ACHN (cell line): ENCODE data around the gene OXSM.

Experiments used
- DNase-seq: peaks from one replicate; pipeline ENCODE4 v3.0.0-alpha.2; 2015
- in situ Hi-C: cut with HindIII; loops from 2 replicates; pipeline ENCODE4 v1.10.0; 2017; ENCODE audit warnings: low sequenced_read_pairs, low pct_ligation_motif_present, low pct_unique_long_range_greater_than_20kb

The OXSM gene

GRCh38 chr3:25789209-25789595, 688 bp upstream of the OXSM start:
- in situ Hi-C loops, result no loop called here
- DNase-seq, result no peak

GRCh38 chr3:25801786-25802185, 11.9 kb downstream of the OXSM start:
- in situ Hi-C loops, result no loop called here
- DNase-seq, result no peak

GRCh38 chr3:25803833-25804232, 13.9 kb downstream of the OXSM start:
- DNase-seq, result no peak
- in situ Hi-C loops, result no loop called here

- no peak for DNase-seq
- in situ Hi-C loops, result no loop called here
These were observed 14.8 kb downstream of the OXSM start for GRCh38 chr3:25804676-25805075.

GRCh38 chr3:25812644-25813043, 22.8 kb downstream of the OXSM start:
- no peak for DNase-seq
- in situ Hi-C loops, result no loop called here

GRCh38 chr3:25817107-25817506, 27.2 kb downstream of the OXSM start:
- in situ Hi-C loops, result no loop called here

GRCh38 chr3:25817638-25818037, 27.7 kb downstream of the OXSM start:
- in situ Hi-C loops, result no loop called here
- DNase-seq, result no peak

More at GRCh38 chr3:25817107-25817506, 27.2 kb downstream of the OXSM start:
- no peak for DNase-seq

- in situ Hi-C loops, result no loop called here
- no peak for DNase-seq
These were observed 28.4 kb downstream of the OXSM start for GRCh38 chr3:25818335-25818734.

GRCh38 chr3:25820366-25820765, 30.5 kb downstream of the OXSM start:
- in situ Hi-C loops, result no loop called here
- DNase-seq, result peak; percentile 70

- in situ Hi-C loops, result no loop called here
- DNase-seq, result peak; percentile 1
These were observed 31.1 kb downstream of the OXSM start for GRCh38 chr3:25820816-25821486.

GRCh38 chr3:25821746-25822573, 32.1 kb downstream of the OXSM start:
- no peak for DNase-seq
- in situ Hi-C loops, result no loop called here

GRCh38 chr3:25823314-25823713, 33.4 kb downstream of the OXSM start:
- in situ Hi-C loops, result no loop called here
- no peak for DNase-seq

- in situ Hi-C loops, result no loop called here
- no peak for DNase-seq
These were observed 36.6 kb downstream of the OXSM start for GRCh38 chr3:25826510-25826909.

- no peak for DNase-seq
- in situ Hi-C loops, result no loop called here
These were observed 40.7 kb downstream of the OXSM start for GRCh38 chr3:25830373-25831280.

GRCh38 chr3:25831578-25831977, 41.7 kb downstream of the OXSM start:
- DNase-seq, result peak; percentile 49
- in situ Hi-C loops, result no loop called here

GRCh38 chr3:25834346-25834745, 44.5 kb downstream of the OXSM start:
- no peak for DNase-seq
- in situ Hi-C loops, result no loop called here

- in situ Hi-C loops, result no loop called here
- no peak for DNase-seq
These were observed 46.7 kb downstream of the OXSM start for GRCh38 chr3:25836579-25836978.

GRCh38 chr3:25837038-25837437, 47.1 kb downstream of the OXSM start:
- no peak for DNase-seq
- in situ Hi-C loops, result no loop called here

GRCh38 chr3:25840099-25840498, 50.2 kb downstream of the OXSM start:
- DNase-seq, result no peak
- in situ Hi-C loops, result no loop called here
